ENCODE measurements around the gene ANXA2.

DNA sequence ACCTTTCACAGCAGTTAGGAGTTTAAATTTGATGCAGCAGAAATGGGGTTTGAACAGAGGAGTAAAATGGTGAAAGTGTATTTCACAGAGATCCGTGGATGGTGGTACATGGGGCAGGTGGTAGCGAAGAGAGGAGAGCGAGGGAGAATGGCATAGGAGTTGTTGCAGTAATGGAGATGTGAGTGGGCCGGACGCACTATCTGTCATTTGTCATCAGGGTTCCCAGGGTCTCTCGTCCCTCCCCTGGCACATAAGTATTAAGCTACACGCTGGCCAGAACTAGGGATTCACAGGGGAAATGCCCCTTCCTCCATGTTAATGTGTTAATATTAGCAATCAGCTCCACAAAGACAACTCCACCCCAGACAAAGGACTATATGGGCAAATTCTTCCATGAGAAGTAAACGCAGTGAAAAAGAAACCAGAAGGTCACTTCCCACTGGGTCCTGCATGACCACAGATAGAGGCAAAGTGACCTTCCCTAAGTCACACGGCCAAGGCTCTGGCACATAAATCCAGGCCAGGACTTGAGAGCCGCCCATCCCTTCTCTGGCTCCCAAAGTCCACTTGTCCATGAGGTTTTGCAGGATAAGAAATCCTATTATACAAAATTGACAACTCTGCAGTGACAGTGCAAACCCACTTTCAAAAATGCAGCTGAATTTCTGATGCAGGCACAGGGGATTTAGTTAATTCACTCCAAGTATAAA is 42.5 kb downstream of the ANXA2 start:
- TF ChIP-seq, protein P1, sequence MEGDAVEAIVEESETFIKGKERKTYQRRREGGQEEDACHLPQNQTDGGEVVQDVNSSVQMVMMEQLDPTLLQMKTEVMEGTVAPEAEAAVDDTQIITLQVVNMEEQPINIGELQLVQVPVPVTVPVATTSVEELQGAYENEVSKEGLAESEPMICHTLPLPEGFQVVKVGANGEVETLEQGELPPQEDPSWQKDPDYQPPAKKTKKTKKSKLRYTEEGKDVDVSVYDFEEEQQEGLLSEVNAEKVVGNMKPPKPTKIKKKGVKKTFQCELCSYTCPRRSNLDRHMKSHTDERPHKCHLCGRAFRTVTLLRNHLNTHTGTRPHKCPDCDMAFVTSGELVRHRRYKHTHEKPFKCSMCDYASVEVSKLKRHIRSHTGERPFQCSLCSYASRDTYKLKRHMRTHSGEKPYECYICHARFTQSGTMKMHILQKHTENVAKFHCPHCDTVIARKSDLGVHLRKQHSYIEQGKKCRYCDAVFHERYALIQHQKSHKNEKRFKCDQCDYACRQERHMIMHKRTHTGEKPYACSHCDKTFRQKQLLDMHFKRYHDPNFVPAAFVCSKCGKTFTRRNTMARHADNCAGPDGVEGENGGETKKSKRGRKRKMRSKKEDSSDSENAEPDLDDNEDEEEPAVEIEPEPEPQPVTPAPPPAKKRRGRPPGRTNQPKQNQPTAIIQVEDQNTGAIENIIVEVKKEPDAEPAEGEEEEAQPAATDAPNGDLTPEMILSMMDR (IDR thresholded peaks at IDR 0.05; ENCODE audit: low read length) = no peak
- no peak for TF ChIP-seq EZH2 (IDR thresholded peaks at IDR 0.05; ENCODE audit: borderline replicate concordance, low read length)

Measured in OCI-LY1 (cell line).